ENCODE results near the gene CNTRL.

GRCh38 chr9:121213136-121213806 lies 138.5 kb downstream of the CNTRL start:
- TF ChIP-seq POLR2A (IDR thresholded peaks at IDR 0.05; ENCODE audit: extremely low read depth, insufficient read length) (no peak), CTCF (IDR thresholded peaks at IDR 0.05; ENCODE audit: low read depth, low read length) (peak; percentile 90), MAX (IDR thresholded peaks at IDR 0.05; ENCODE audit: low read depth, low read length) (peak; percentile 60), MYC (IDR thresholded peaks at IDR 0.05; ENCODE audit: low read depth, low read length) (peak; percentile 53)

All from NB4 (cell line).